A673 (cell line): ENCODE measurements around the gene BAG5. TPM values are rescaled to one million over a fixed set of nuclear protein-coding genes. Genes with fewer than 3 reads are reported as not detected.

ENCODE experiments used
- BruUV-seq: library from RNA; stranded (reverse); fragments of 400-500 nt; replicated peaks from 2 replicates; lab custom pipeline; 2021; lab: Mats Ljungman, UMichigan
- CTCF ChIA-PET: fragments of 300-600 bp; sonication (Branson Sonifier 250); formaldehyde crosslinking; loops from one replicate; lab custom pipeline; 2022; ENCODE audit warnings: antibody characterized with exemption; lab: Charles Lee
- POLR2A ChIA-PET: fragments of 300-600 bp; sonication (Branson Sonifier 250); formaldehyde crosslinking; loops from one replicate; lab custom pipeline; 2022; ENCODE audit warnings: antibody characterized with exemption; ENCODE audit not compliant: low non-redundant PET; lab: Charles Lee
- DNase-seq: peaks from one replicate; pipeline ENCODE4 v3.0.0-alpha.2; 2015; ENCODE audit warnings: low spot score
- H3K27ac ChIP-seq: fragments of 200-600 bp; sonication (generic); 2 replicates; pipeline ENCODE4 v1.5.1; 2016; ENCODE audit warnings: mixed run types, low read depth, mild to moderate bottlenecking, mixed read lengths, antibody characterized with exemption, low read length; ENCODE audit not compliant: poor library complexity, severe bottlenecking
- H3K27me3 ChIP-seq: fragments of 200-600 bp; sonication (generic); replicated peaks from 2 replicates; pipeline ENCODE4 v1.6.1; 2017; ENCODE audit warnings: mixed run types, low read depth, mild to moderate bottlenecking, mixed read lengths, antibody characterized with exemption, low read length; ENCODE audit not compliant: insufficient read depth, poor library complexity
- H3K36me3 ChIP-seq: fragments of 200-600 bp; sonication (generic); 2 replicates; pipeline ENCODE4 v1.6.1; 2016; ENCODE audit warnings: mixed run types, mild to moderate bottlenecking, mixed read lengths, antibody characterized with exemption, low read length; ENCODE audit not compliant: insufficient read depth, poor library complexity, severe bottlenecking
- H3K4me1 ChIP-seq: fragments of 200-600 bp; sonication (generic); 2 replicates; pipeline ENCODE4 v1.6.1; 2017; ENCODE audit warnings: mixed run types, mild to moderate bottlenecking, mixed read lengths, antibody characterized with exemption, low read length; ENCODE audit not compliant: insufficient read depth, poor library complexity, severe bottlenecking
- H3K4me3 ChIP-seq: fragments of 200-600 bp; sonication (generic); 2 replicates; pipeline ENCODE4 v1.5.1; 2016; ENCODE audit warnings: low read depth, mixed run types, mild to moderate bottlenecking, mixed read lengths, low read length; ENCODE audit not compliant: poor library complexity, severe bottlenecking
- H3K9me3 ChIP-seq: fragments of 200-600 bp; sonication (generic); 2 replicates; pipeline ENCODE4 v1.6.1; 2016; ENCODE audit warnings: mixed run types, low read depth, mild to moderate bottlenecking, mixed read lengths, antibody characterized with exemption, low read length; ENCODE audit not compliant: poor library complexity, severe bottlenecking
- EZH2 ChIP-seq: fragments of 200-600 bp; sonication (generic); IDR thresholded peaks from 2 replicates; pipeline ENCODE4 v1.6.1; 2017; ENCODE audit warnings: borderline replicate concordance, low read depth, mild to moderate bottlenecking, mixed read lengths, antibody characterized with exemption, low read length; ENCODE audit not compliant: poor library complexity, severe bottlenecking
- intact Hi-C: fragments of 100-400 bp; cut with micrococcal nuclease; formaldehyde crosslinking; loops from one replicate; pipeline ENCODE4 v1.10.0; 2022; ENCODE audit not compliant: unreplicated experiment
- total RNA-seq: library from RNA; stranded (reverse); gene quantifications from 2 replicates; pipeline ENCODE4 v1.2.3, GENCODE V29; 2021
- TF ChIP-seq, protein P1 (sequence below): fragments of 300-800, 200-600 bp; sonication (generic); conservative IDR thresholded peaks from 2 replicates; pipeline ENCODE4 v1.5.1; 2017; ENCODE audit warnings: low read depth, mild to moderate bottlenecking, antibody characterized with exemption, low read length, moderate library complexity, mixed read lengths

Gene BAG5
- total RNA-seq, 1 experiment from 2014 or later: 39.8 TPM

DNA sequence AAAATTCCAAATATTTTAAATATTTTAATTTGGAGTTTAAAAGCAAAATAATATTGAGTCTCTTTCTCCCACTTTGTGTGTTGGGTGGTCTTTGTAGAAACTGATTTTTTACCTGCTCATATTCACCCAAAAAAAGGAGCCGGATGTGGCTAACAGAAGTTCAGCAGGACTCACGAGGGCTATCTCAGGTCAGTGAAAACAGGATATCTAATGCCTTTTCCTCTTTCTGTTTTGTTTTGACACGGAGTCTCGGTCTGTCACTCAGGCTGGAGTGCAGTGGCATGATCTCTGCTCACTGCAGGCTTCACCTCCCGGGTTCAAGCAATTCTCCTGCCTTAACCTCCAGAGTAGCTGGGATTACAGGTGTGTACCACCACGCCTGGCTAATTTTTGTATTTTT lies 31.1 kb upstream of the BAG5 start:
- ChIA-PET CTCF (no interaction called here), POLR2A (interaction anchor here (0.7 kb wide), 1 partner anchor 36 kb away, joined by 4 read pairs; no protein-coding TSS in a partner anchor)
- Histone ChIP-seq H3K4me3 (no peak overlapping the region), H3K9me3 (no peaks in the 10 kb centered on the region), H3K4me1 (peaks cover 19% of the 10 kb centered on the region), H3K27me3 (no peaks in the 10 kb centered on the region), H3K36me3 (peaks cover 4% of the 10 kb centered on the region), H3K27ac (no peak overlapping the region)
- TF ChIP-seq, protein P1, sequence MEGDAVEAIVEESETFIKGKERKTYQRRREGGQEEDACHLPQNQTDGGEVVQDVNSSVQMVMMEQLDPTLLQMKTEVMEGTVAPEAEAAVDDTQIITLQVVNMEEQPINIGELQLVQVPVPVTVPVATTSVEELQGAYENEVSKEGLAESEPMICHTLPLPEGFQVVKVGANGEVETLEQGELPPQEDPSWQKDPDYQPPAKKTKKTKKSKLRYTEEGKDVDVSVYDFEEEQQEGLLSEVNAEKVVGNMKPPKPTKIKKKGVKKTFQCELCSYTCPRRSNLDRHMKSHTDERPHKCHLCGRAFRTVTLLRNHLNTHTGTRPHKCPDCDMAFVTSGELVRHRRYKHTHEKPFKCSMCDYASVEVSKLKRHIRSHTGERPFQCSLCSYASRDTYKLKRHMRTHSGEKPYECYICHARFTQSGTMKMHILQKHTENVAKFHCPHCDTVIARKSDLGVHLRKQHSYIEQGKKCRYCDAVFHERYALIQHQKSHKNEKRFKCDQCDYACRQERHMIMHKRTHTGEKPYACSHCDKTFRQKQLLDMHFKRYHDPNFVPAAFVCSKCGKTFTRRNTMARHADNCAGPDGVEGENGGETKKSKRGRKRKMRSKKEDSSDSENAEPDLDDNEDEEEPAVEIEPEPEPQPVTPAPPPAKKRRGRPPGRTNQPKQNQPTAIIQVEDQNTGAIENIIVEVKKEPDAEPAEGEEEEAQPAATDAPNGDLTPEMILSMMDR: no peak
- TF ChIP-seq EZH2: no peak
- intact Hi-C loops: no loop called here
- no peak for DNase-seq
- no TSS peak for BruUV-seq

DNA sequence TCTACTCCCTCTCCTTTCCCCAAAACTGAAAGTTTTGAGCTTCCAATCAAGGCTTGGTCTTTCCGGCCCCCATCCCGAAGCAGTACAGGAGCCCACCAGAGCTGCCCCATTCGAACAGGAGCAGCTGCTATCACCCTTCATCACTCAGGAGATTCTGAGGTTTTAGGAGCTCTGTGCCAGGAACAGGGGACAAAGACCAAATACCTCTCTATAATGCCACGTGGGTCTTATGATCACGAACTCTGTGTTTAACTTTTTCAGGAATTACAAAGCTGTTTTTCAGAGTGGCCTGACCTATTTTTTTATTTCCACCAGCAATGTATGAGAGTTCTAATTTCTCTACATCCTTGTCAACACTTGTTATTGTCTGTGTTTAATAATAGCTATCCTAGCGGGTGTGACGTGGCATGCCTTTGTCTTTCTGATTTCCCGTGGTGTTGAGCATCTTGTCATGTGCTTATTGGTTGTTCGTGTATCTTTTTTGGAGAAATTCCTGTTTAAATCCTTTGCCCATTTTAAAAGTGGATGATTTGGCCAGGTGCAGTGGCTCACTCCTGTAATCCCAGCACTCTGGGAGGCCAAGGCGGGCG lies 22.0 kb upstream of the BAG5 start:
- Histone ChIP-seq H3K27ac (no peak overlapping the region), H3K36me3 (no peaks in the 10 kb centered on the region), H3K9me3 (no peaks in the 10 kb centered on the region), H3K4me1 (no peaks in the 10 kb centered on the region), H3K27me3 (no peaks in the 10 kb centered on the region), H3K4me3 (no peak overlapping the region)
- CTCF ChIA-PET: no interaction called here
- intact Hi-C loops: no loop called here
- POLR2A ChIA-PET: interaction anchor here (0.6 kb wide), 1 partner anchor 8 kb away, joined by 11 read pairs; no protein-coding TSS in a partner anchor
- no TSS peak for BruUV-seq
- no peak for DNase-seq
- TF ChIP-seq, protein P1: no peak
- TF ChIP-seq EZH2: no peak

DNA sequence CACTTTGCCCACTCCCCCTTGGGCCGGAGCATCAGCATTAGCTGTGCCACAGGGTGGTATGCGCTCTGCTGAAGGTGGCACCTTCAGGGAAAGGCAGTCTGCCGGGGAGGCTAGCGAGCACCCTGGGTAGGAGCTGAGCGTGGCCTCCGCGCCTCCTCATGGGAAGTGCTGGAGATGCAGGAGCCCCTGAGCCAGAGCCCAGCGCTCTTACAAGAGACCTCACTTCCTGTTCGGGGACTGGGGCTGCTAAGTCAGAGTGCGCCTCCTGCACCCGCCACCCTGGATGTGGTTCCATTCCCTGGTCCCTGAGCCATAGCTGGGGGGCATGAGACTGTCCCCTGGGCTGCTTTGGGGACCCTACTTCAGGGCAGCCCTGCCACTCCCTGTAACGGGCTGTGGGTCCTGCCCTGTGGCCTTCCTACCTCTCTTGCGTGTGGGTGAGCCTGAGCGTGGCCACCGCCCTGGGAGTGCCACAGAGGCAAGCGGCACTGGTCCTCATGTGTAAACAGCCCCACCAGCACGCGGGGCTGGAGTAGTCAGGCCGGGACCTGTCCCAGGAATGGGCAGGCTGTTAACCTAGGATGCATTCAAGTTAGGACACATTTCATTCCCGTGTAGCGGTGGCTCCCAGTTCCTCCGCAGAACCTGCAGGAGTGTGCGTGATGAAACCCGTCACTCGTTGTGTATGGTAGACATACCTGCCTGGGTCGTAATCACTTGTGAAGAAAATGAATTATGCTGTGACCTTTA lies 19.7 kb upstream of the BAG5 start:
- no peaks in the 10 kb centered on the region for H3K36me3 ChIP-seq
- DNase-seq: no peak
- H3K4me1 ChIP-seq: peaks cover 2% of the 10 kb centered on the region
- intact Hi-C loops: no loop called here
- no peaks in the 10 kb centered on the region for H3K9me3 ChIP-seq
- H3K27ac ChIP-seq: no peak overlapping the region
- no peak overlapping the region for H3K4me3 ChIP-seq
- ChIA-PET CTCF (no interaction called here), POLR2A (no interaction called here)
- H3K27me3 ChIP-seq: no peaks in the 10 kb centered on the region
- BruUV-seq: no TSS peak
- no peak for TF ChIP-seq EZH2
- TF ChIP-seq, protein P1: no peak
